Glutamatergic neuron (in vitro differentiated cells): Measurements from ENCODE around the gene ABCC8. TPM values are rescaled to one million over a fixed set of nuclear protein-coding genes. Genes with fewer than 3 reads are reported as not detected.

Experiments
- total RNA-seq: library from RNA; stranded (reverse); fragmentation: NEBNext Ultra II Directional; extraction: Animal tissue kit (Norgen Biotek cat#: 25700); gene quantifications from one replicate; pipeline ENCODE4 v1.2.1, GENCODE V29; 2021; ENCODE audit not compliant: unreplicated experiment

Gene ABCC8
- total RNA-seq, 1 donor from 2014 or later, result 5.7 TPM

Other genes with a start within 250 kb of the ABCC8 start
- 11.5 TPM for gene NUCB2, start 200.1 kb downstream of the ABCC8 start, total RNA-seq
- gene NCR3LG1, start 125.0 kb downstream of the ABCC8 start, total RNA-seq, result 0.51 TPM
- 1.2 TPM for gene KCNJ11, start 88.2 kb downstream of the ABCC8 start, total RNA-seq
- gene USH1C, start 67.6 kb upstream of the ABCC8 start, total RNA-seq, result not detected
- not detected for gene OTOG, start 70.4 kb upstream of the ABCC8 start, total RNA-seq
- not detected for gene MYOD1, start 242.7 kb upstream of the ABCC8 start, total RNA-seq